Mucosa of descending colon (tissue), 3 donors: ENCODE results near the gene INPP4B. TPM values are rescaled to one million over a fixed set of nuclear protein-coding genes. Genes with fewer than 3 reads are reported as not detected.
A peak's percentile ranks its signal among the peaks of the same experiment; 100 is the strongest.

ENCODE experiments used
- ATAC-seq: fragments of 200-7000 bp; cut with Tn5 transposase; one replicate; pipeline ENCODE4 v1.9.1; 2020; ENCODE audit warnings: mild to moderate bottlenecking, moderate library complexity
- DNase-seq, 3 donors: peaks; one replicate each; pipeline ENCODE4 v3.0.0-alpha.2; 2020
- H3K36me3 ChIP-seq: fragments of 200-600 bp; one replicate; pipeline ENCODE4 v1.8.0; 2021; ENCODE audit warnings: low read depth, mild to moderate bottlenecking
- H3K4me1 ChIP-seq: fragments of 200-600 bp; one replicate; pipeline ENCODE4 v1.8.0; 2021; ENCODE audit warnings: low read depth, mild to moderate bottlenecking
- H3K4me3 ChIP-seq: fragments of 200-600 bp; one replicate; pipeline ENCODE4 v1.8.0; 2021; ENCODE audit warnings: mild to moderate bottlenecking
- H3K9me3 ChIP-seq: fragments of 200-600 bp; one replicate; pipeline ENCODE4 v1.8.0; 2021; ENCODE audit warnings: mild to moderate bottlenecking
- intact Hi-C, 2 donors: fragments of 100-400 bp; cut with DNase I in 1 of 2; cut with micrococcal nuclease in 1 of 2; formaldehyde crosslinking; loops; one replicate each; pipeline versions ENCODE4 v1.11.0 to v1.11.1; 2022; cut with DNase I, micrococcal nuclease
- total RNA-seq, 3 donors: library from RNA; stranded (reverse); fragmentation: NEBNext Ultra II Directional in 2 of 3; extraction: Animal tissue kit (Norgen Biotek cat#: 25700) in 2 of 3; gene quantifications; one replicate each; pipeline versions ENCODE4 v1.2.1 to v1.2.4, GENCODE V29; 2021 to 2023
- TF ChIP-seq, protein P1 (sequence below): fragments of 200-600 bp; IDR thresholded peaks from one replicate; pipeline ENCODE4 v1.8.0; 2022; ENCODE audit warnings: antibody characterized with exemption, mild to moderate bottlenecking
- donor health status: DM: no; HTN: no; CAD: no; lungs with moderate emphysema.
- donor health status: DM: no; HTN: no; CAD: no.
- donor health status: DM: no; HTN: yes; CAD: no.

Gene INPP4B
- total RNA-seq, 3 donors from 2014 or later: 22.2 to 27.3 (median 24.1) TPM

DNA sequence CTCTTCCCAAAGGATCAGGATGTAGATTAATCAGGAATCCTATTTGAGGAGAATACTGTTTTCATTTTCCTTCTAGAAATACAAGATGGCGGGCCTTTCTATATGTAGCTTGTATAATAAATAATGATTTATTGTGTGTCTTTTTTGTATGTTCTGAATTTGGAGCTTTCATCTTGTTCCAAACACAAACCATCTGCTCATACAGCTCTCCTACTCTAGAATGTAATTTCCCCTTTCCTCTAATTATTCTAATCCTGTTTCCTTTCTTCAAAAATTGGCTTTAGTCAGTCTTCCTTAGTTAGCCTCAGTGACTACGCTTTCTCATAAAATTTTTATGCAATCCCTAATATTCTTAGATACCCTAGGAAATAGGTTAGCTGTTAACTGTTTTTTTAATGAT is 422.2 kb downstream of the INPP4B start:
- no peak for ATAC-seq
- H3K4me1 ChIP-seq: no peaks in the 10 kb centered on the region
- H3K4me3 ChIP-seq: no peak overlapping the region
- no peaks in the 10 kb centered on the region for H3K36me3 ChIP-seq
- no peaks in the 10 kb centered on the region for H3K9me3 ChIP-seq
- TF ChIP-seq, protein P1, sequence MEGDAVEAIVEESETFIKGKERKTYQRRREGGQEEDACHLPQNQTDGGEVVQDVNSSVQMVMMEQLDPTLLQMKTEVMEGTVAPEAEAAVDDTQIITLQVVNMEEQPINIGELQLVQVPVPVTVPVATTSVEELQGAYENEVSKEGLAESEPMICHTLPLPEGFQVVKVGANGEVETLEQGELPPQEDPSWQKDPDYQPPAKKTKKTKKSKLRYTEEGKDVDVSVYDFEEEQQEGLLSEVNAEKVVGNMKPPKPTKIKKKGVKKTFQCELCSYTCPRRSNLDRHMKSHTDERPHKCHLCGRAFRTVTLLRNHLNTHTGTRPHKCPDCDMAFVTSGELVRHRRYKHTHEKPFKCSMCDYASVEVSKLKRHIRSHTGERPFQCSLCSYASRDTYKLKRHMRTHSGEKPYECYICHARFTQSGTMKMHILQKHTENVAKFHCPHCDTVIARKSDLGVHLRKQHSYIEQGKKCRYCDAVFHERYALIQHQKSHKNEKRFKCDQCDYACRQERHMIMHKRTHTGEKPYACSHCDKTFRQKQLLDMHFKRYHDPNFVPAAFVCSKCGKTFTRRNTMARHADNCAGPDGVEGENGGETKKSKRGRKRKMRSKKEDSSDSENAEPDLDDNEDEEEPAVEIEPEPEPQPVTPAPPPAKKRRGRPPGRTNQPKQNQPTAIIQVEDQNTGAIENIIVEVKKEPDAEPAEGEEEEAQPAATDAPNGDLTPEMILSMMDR: no peak
- intact Hi-C loops: no loop called here
- no peak for DNase-seq

DNA sequence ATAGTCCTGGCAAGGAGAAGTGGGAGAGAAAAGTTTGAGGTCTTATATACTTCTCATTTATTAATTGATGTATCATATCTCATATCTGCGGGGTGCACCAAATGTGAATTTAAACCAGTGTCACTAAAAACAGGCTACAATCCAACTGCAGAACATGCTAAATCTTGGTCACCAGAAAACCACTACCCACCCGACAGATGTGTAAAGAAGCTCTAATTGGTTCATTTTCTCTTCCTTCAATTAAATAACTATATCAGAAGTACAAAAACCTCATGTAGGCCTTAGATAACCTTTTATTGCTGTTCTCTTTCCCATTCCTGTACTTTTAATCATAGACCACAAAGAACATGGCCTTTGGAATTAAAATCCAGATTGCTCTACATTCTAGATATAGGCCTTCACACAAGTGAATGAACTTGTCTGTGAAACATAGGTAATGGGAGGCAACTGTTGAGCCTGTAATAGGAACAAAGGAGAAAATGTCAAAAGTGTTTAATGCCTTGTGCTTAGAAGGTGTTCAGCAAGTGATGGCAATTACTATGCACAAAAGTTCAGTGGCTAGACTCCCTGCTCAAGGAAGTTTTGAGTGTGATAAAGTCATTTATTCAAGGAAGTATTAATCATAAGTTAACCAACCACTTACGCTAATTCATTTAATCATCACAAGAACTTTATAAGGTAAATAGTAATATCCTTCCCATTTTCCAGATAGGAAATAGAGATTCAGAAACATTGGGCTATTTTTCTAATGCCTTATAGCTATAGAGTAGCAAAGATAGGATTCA is 425.6 kb downstream of the INPP4B start:
- Histone ChIP-seq H3K9me3 (no peaks in the 10 kb centered on the region), H3K4me1 (no peaks in the 10 kb centered on the region), H3K36me3 (no peaks in the 10 kb centered on the region), H3K4me3 (no peak overlapping the region)
- no peak for DNase-seq
- TF ChIP-seq, protein P1: no peak
- no peak for ATAC-seq
- intact Hi-C loops: no loop called here

DNA sequence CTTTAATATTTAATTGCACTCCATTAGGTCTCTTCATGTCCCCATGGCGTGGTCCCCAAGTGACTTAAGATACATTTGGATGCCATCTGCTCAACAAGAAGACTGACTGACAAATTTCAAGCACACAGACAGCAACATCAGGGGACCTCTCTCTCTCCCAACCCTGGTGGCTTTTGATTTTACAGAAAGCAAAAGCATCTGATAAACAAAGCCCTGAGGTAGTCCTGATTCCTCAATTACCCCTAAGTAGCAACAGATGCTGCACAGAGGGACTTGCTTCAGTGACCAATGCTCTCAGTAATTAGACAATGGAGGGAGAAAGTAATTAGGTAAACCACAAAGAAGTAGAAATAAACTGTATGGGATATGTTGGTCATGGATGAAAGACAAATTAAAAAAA is 426.4 kb downstream of the INPP4B start:
- intact Hi-C loops: no loop called here
- DNase-seq (no peak), ATAC-seq (no peak)
- TF ChIP-seq, protein P1: no peak
- Histone ChIP-seq H3K9me3 (no peaks in the 10 kb centered on the region), H3K4me1 (no peaks in the 10 kb centered on the region), H3K36me3 (no peaks in the 10 kb centered on the region), H3K4me3 (no peak overlapping the region)

DNA sequence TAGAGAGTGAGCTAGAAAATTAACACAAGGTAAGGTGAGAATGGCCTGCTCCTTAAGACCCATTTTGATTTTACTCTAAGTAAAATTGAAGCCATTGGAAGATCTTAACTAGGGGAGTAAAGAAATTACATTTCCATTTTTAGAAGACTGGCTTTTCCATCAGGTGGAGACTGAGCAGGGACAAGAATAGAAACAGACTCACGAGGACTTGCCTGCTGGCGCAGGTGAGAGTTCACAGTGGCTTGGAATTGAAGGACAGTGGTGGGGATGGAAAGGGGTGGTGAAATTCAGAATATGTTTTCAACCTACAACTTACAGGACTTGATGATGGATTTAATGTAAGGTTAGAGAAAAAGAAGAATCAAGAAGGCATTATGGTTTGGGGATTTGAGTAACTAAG is 427.4 kb downstream of the INPP4B start:
- Histone ChIP-seq H3K4me3 (no peak overlapping the region), H3K4me1 (no peaks in the 10 kb centered on the region), H3K36me3 (no peaks in the 10 kb centered on the region), H3K9me3 (no peaks in the 10 kb centered on the region)
- TF ChIP-seq, protein P1: no peak
- intact Hi-C loops: no loop called here
- ATAC-seq: no peak
- DNase-seq: no peak

DNA sequence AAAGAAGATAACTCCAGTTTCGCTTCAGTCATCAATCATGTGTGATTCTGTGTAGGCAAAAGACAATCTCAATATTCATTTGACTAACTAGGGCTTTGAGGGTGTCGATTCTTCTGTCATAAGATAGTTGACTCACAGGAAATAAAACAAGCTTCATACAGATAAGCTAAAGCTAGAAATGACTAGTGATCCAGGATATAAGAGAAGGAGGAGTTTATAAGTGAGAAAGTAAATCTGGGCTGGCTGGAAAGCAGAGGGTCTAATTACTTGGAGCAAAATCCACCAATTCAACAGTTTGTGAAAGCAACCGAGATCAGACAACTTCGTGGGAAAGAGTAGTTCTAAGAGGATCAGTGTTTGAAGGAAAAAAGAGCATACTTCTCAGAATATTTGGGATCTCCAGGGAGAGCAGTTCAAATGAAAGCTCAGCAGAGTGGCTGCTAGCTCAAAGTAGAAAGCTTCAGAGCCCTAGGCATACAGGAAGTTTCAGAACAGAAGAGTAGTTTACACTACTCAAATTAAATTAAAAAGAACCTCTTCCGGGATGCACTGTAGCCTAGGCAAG is 429.3 kb downstream of the INPP4B start:
- Histone ChIP-seq H3K4me1 (no peaks in the 10 kb centered on the region), H3K36me3 (no peaks in the 10 kb centered on the region), H3K9me3 (no peaks in the 10 kb centered on the region), H3K4me3 (no peak overlapping the region)
- TF ChIP-seq, protein P1: no peak
- peak; percentile 61 for ATAC-seq
- no peak for DNase-seq
- intact Hi-C loops: no loop called here
